ENCODE data around the gene NOTUM.
"Not testable (repeated sequence)": the region's sequence is repeated elsewhere in the genome, so short reads cannot be mapped to it uniquely, and the experiment has no call there.

Gene NOTUM

GRCh38 chr17:81996232-81996756, 35.3 kb upstream of the NOTUM start:
- DNase-seq, result no peak

GRCh38 chr17:81995463-81996231, 34.7 kb upstream of the NOTUM start:
- no peak for DNase-seq

- DNase-seq, result no peak
These were observed 33.8 kb upstream of the NOTUM start for GRCh38 chr17:81994593-81995462.

- DNase-seq, result no peak
These were observed 33.0 kb upstream of the NOTUM start for GRCh38 chr17:81993729-81994592.

GRCh38 chr17:81992306-81993102, 31.5 kb upstream of the NOTUM start:
- no peak for DNase-seq

- no peak for DNase-seq
These were observed 30.8 kb upstream of the NOTUM start for GRCh38 chr17:81991684-81992305.

- no peak for DNase-seq
These were observed 30.1 kb upstream of the NOTUM start for GRCh38 chr17:81990836-81991683.

GRCh38 chr17:81987161-81987770, 26.3 kb upstream of the NOTUM start:
- no peak for DNase-seq

- DNase-seq, result no peak
These were observed 25.6 kb upstream of the NOTUM start for GRCh38 chr17:81986606-81987005.

- no peak for DNase-seq
These were observed 23.9 kb upstream of the NOTUM start for GRCh38 chr17:81984773-81985410.

GRCh38 chr17:81983639-81984373, 22.8 kb upstream of the NOTUM start:
- no peak for DNase-seq

- no peak for DNase-seq
These were observed 22.1 kb upstream of the NOTUM start for GRCh38 chr17:81983011-81983638.

GRCh38 chr17:81981511-81981910, 20.5 kb upstream of the NOTUM start:
- DNase-seq, result not testable (repeated sequence)

- peak in 1 of 5 experiments; percentile 45 for DNase-seq
These were observed 19.8 kb upstream of the NOTUM start for GRCh38 chr17:81980707-81981343.

GRCh38 chr17:81980122-81980521, 19.1 kb upstream of the NOTUM start:
- DNase-seq, result no peak

GRCh38 chr17:81978524-81979298, 17.7 kb upstream of the NOTUM start:
- no peak for DNase-seq
